ENCODE results near the gene RASA1.

The RASA1 gene

DNA sequence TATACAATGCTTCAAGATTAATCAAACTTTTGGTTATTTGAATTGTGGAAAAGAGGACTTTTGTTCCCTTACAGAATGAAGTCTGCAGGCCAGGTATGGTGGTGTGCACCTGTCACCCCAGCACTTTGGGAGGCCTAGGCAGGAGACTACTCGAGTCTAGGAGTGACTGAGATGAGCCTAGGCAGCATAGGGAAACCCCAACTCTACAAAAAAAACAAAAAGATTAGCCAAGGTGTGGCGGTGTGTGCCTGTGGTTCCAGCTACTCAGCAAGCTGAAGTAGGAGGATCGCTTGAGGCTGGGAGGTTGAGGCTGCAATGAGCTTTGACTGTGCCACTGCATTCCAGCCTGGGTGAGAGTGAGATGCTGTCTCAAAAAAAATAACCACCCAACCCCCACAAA lies 135.7 kb downstream of the RASA1 start:
- TF ChIP-seq ZFX (IDR thresholded peaks at IDR 0.05) = no peak
- no peak for TF ChIP-seq CTCF (conservative IDR thresholded peaks at IDR 0.05)
- H3K27ac ChIP-seq = no peak overlapping the region

- TF ChIP-seq ZFX (IDR thresholded peaks at IDR 0.05) = no peak
- TF ChIP-seq CTCF (conservative IDR thresholded peaks at IDR 0.05) = no peak
These were observed 136.2 kb downstream of the RASA1 start for GRCh38 chr5:87403899-87404298.

DNA sequence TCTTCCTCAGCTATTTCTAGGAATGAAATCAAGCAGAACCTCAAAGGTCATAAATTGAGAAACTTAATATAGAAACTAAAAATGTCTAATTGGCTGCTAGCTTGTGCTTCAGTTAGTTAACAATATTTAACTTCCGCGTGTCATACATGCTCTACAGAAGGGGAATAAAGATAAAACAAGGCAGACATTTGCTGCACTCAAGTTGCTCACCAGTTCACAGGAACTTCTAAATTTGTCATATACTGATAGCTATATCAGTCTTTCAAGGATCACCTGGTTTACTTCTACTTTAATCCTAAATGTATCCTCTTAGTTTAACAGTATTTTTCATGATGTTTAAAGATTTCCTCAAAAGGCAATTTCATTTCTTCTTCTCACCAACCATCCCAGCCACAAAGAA lies 136.7 kb downstream of the RASA1 start:
- H3K27ac ChIP-seq = no peak overlapping the region
- TF ChIP-seq CTCF (conservative IDR thresholded peaks at IDR 0.05) (no peak), ZFX (IDR thresholded peaks at IDR 0.05) (no peak)

More at GRCh38 chr5:87403899-87404298, 136.2 kb downstream of the RASA1 start:
- H3K27ac ChIP-seq = no peak overlapping the region

GRCh38 chr5:87405472-87406155 lies 137.9 kb downstream of the RASA1 start:
- TF ChIP-seq CTCF (conservative IDR thresholded peaks at IDR 0.05) = no peak
- TF ChIP-seq ZFX (IDR thresholded peaks at IDR 0.05) = no peak
- no peak overlapping the region for H3K27ac ChIP-seq

GRCh38 chr5:87408204-87408603 lies 140.5 kb downstream of the RASA1 start:
- TF ChIP-seq CTCF (conservative IDR thresholded peaks at IDR 0.05) (no peak), ZFX (IDR thresholded peaks at IDR 0.05) (no peak)
- no peak overlapping the region for H3K27ac ChIP-seq

DNA sequence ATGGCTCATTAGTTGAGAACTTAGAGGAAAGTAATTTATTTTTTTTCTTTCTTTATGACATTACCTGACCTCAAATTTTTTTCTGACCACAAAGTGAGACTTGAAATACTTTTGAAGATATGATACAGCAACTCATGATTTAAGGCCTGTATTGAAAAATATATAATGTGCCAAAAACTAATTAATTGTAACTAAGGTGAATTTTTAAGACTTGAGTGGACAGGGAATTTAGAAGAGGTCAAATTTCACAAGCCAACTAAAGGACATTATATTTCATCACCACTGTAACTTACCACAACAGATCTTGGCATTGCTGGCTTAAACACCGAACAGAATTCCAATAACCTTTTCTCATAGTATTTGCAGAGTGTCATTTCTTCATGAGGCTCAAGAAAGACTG lies 143.2 kb downstream of the RASA1 start:
- TF ChIP-seq CTCF (conservative IDR thresholded peaks at IDR 0.05) (no peak), ZFX (IDR thresholded peaks at IDR 0.05) (no peak)
- H3K27ac ChIP-seq = no peak overlapping the region

GRCh38 chr5:87411586-87411972 lies 143.9 kb downstream of the RASA1 start:
- H3K27ac ChIP-seq = peak overlapping the region; percentile 95
- no peak for TF ChIP-seq ZFX (IDR thresholded peaks at IDR 0.05)
- no peak for TF ChIP-seq CTCF (conservative IDR thresholded peaks at IDR 0.05)

Measured in C4-2B (cell line).